Adipocyte (in vitro differentiated cells): Measurements from ENCODE around the gene DLG2.
A peak's percentile ranks its signal among the peaks of the same experiment; 100 is the strongest.
"Not testable (repeated sequence)": the region's sequence is repeated elsewhere in the genome, so short reads cannot be mapped to it uniquely, and the experiment has no call there.

ENCODE experiments used
- DNase-seq: peaks from one replicate; pipeline ENCODE4 v3.0.0-alpha.2; 2015; ENCODE audit warnings: low read depth
- H3K27me3 ChIP-seq: replicated peaks from 2 replicates; pipeline ENCODE4 v1.7.0; 2013; ENCODE audit warnings: mild to moderate bottlenecking, low read length, moderate library complexity; ENCODE audit not compliant: control insufficient read depth, insufficient read depth
- H3K36me3 ChIP-seq: 2 replicates; pipeline ENCODE4 v1.7.0; 2013; ENCODE audit warnings: low read length, mild to moderate bottlenecking, moderate library complexity; ENCODE audit not compliant: control insufficient read depth, insufficient read depth, severe bottlenecking
- H3K4me1 ChIP-seq: 2 replicates; pipeline ENCODE4 v1.7.0; 2013; ENCODE audit warnings: mild to moderate bottlenecking, low read length, moderate library complexity; ENCODE audit not compliant: control insufficient read depth, insufficient read depth
- H3K4me3 ChIP-seq: 2 replicates; pipeline ENCODE4 v1.7.0; 2013; ENCODE audit warnings: mild to moderate bottlenecking, low read length, moderate library complexity
- H3K9ac ChIP-seq: 2 replicates; pipeline ENCODE4 v1.7.0; 2013; ENCODE audit warnings: mild to moderate bottlenecking, low read length, moderate library complexity
- H3K9me3 ChIP-seq: 2 replicates; pipeline ENCODE4 v1.7.0; 2013; ENCODE audit warnings: mild to moderate bottlenecking, low read length, moderate library complexity; ENCODE audit not compliant: control insufficient read depth

Gene DLG2

DNA sequence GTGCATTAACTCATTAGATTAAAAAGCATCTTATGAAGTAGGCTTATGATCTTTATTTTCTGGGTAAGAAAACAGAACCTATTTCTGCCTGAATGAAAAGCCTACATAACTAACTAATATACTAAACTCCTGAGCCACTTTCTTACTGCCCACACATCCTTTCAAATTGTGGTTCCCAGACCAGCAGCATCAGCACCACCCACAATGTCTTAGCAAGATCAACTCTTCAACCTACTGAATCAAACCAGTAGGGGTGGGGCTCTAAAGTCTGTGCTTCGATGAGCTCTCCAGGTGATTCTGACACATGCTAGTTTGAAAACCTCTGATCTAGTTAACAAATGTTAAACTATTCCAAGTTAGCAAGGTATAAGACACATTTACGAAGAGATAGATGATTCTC, 462.4 kb downstream of the DLG2 start:
- no peaks in the 10 kb centered on the region for H3K27me3 ChIP-seq
- H3K9ac ChIP-seq: no peak overlapping the region
- no peaks in the 10 kb centered on the region for H3K4me1 ChIP-seq
- H3K9me3 ChIP-seq: no peaks in the 10 kb centered on the region
- no peaks in the 10 kb centered on the region for H3K36me3 ChIP-seq
- H3K4me3 ChIP-seq: no peak overlapping the region
- no peak for DNase-seq

DNA sequence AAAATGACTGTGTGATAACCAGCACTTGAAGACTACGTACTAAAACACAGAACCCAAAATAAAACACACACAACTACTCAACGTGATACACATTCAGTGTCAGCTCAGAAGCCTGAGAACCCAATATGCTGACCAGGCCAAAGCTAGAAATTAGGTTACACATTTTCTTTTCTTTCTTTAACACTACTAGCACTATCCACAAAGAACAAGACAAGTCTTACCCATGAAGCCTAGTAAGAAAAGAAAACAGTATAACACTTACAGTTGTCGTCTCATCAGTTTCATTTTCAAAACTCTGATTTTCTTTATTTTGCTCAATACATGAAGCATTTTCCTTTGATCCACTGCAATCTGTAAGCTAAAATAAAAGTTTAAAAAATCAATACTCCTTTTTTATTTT, 472.9 kb downstream of the DLG2 start:
- Histone ChIP-seq H3K9me3 (peaks cover 4% of the 10 kb centered on the region), H3K27me3 (no peaks in the 10 kb centered on the region), H3K36me3 (no peaks in the 10 kb centered on the region), H3K9ac (no peak overlapping the region), H3K4me1 (no peaks in the 10 kb centered on the region), H3K4me3 (no peak overlapping the region)
- no peak for DNase-seq

DNA sequence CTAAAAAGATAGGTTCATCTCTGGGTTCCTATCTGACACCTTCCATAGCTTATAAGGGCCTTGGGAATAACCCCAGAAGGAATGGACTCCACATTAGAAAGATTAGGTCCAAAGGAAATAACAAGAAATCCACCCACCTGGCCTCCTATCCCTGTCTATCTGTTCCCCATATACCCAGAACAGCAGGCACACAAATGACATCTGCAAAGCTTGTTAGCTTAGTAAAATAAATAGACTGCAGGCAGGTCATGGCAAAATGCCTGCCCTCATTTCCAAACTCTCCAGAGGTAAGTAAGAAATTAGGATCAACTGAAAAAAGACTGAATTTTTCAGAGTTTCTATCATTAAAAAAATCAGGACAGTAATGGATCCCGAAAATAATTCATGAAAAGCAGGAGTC, 489.5 kb downstream of the DLG2 start:
- Histone ChIP-seq H3K4me3 (no peak overlapping the region), H3K27me3 (no peaks in the 10 kb centered on the region), H3K9ac (no peak overlapping the region), H3K4me1 (peaks cover 5% of the 10 kb centered on the region), H3K9me3 (peaks cover 8% of the 10 kb centered on the region), H3K36me3 (no peaks in the 10 kb centered on the region)
- DNase-seq: no peak

DNA sequence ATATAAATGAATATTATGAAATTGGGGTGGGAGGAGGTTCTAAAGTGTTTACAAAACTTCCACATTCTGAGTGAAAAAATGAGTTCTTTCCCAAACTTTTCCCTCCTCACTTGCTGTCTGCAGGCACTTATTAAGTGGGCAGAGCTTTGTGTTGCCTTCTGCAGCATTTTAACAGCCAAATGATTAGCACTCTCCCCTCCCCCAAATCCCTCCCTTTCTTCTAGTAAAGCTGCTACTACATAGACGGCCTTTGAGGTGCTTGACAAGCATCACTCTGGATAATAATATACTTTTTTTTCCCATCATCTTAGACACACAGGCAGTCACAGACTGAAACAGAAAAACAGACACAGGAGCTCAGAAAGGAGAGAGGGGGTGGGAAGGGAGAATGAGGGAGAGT, 493.5 kb downstream of the DLG2 start:
- no peak overlapping the region for H3K4me3 ChIP-seq
- DNase-seq: no peak
- no peaks in the 10 kb centered on the region for H3K27me3 ChIP-seq
- no peaks in the 10 kb centered on the region for H3K9me3 ChIP-seq
- H3K36me3 ChIP-seq: no peaks in the 10 kb centered on the region
- H3K4me1 ChIP-seq: peaks cover 6% of the 10 kb centered on the region
- H3K9ac ChIP-seq: no peak overlapping the region

DNA sequence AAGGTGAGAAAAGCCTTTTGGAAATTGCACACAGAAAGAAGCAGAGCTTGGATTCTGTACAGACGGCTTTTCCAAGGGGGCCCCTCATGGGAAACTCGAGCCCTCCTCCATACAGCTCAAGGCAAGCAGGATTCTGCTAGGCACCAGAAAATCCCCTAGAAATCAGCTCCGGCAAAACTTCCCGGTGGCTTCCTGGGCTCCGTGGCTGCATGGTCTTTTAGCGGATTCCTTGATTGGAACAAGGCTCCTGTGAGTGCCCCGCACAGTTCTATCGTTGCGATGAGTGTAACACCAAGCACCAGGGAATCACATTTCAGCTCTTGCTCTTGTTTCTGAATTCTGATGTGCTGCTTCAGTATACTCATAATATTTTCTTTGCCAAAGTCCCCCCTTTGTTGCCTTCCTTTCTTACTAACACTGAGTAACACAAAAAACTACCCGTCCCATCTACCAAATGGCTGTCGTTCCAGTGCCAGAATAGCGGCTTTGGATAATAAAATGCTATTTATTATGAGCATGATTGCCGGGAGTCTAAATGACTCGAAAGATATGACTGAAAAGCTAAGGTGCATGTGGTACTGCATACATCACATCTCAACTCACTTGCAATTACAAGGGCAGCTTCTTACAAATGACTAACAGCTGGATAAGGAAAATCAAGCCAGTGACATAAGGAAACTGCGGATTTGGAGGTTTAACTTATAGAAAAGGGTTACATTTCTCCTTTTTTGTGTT, 494.1 kb downstream of the DLG2 start:
- H3K36me3 ChIP-seq: no peaks in the 10 kb centered on the region
- DNase-seq: peak; percentile 35
- no peaks in the 10 kb centered on the region for H3K9me3 ChIP-seq
- H3K27me3 ChIP-seq: no peaks in the 10 kb centered on the region
- peak overlapping the region; percentile 73 for H3K4me3 ChIP-seq
- H3K9ac ChIP-seq: no peak overlapping the region
- H3K4me1 ChIP-seq: peaks cover 6% of the 10 kb centered on the region

DNA sequence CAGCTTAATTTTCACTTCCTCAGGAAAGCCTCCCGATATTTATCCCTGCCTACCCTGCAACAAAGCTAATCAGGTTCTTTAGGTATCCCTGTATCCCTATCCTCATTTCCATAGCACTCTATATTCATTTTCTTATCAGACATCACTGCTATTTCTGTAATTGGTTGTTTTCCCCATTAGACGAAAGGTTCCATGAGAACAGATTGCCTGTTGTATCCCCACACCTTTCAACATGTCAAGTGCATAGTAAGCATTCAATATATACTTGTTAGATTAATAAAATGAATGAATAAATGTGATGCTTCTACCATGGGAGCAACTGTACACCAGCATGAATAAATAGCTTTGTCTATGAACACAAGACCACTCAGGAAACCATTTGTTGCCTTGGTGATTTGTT, 499.8 kb downstream of the DLG2 start:
- no peak for DNase-seq
- no peaks in the 10 kb centered on the region for H3K27me3 ChIP-seq
- no peak overlapping the region for H3K4me3 ChIP-seq
- H3K36me3 ChIP-seq: no peaks in the 10 kb centered on the region
- no peaks in the 10 kb centered on the region for H3K4me1 ChIP-seq
- no peak overlapping the region for H3K9ac ChIP-seq
- H3K9me3 ChIP-seq: no peaks in the 10 kb centered on the region

DNA sequence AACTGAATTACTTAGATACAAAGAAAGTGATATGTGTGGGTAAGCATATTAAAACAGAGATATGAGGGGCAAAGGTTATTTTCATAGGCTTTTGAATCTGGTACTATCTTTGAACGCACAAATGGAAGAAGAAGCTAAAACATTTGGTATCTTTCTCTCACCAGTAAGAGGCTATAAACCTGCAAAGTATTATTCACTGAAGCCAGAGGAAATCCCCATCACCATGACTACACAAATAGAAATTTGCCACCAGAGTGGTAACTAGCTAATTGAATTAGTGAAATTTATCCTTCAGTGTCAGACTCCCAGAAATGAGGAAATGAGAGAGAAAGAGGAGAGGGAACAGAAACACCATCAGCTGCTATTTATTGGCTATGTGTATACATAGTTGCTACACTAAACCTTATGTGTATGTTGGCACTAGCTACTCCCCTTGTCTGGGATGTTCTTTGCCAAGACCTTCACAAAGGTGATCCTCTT, 503.4 kb downstream of the DLG2 start:
- Histone ChIP-seq H3K27me3 (no peaks in the 10 kb centered on the region), H3K9ac (no peak overlapping the region), H3K36me3 (no peaks in the 10 kb centered on the region), H3K4me1 (no peaks in the 10 kb centered on the region), H3K4me3 (no peak overlapping the region), H3K9me3 (no peaks in the 10 kb centered on the region)
- DNase-seq: no peak

DNA sequence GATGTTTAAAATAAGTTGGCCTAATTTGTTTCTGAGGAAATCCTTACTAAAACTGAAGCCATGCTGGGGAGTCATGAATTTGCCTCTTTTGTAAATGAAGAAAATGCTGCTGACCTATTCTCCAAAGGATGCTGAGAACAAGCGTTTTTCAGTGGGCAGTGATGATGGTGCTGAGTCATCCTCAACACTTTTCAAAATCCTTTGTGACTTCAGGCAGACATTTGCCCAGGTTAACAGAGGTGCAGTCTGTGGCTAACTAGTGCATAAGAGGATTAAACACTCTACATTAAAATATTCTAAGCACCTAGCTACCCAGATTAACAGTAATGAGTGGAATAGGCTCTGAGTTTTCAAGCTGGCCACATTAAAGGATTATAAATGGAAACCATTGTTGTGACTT, 509.0 kb downstream of the DLG2 start:
- H3K9me3 ChIP-seq: no peaks in the 10 kb centered on the region
- no peak overlapping the region for H3K9ac ChIP-seq
- no peaks in the 10 kb centered on the region for H3K4me1 ChIP-seq
- H3K27me3 ChIP-seq: no peaks in the 10 kb centered on the region
- H3K36me3 ChIP-seq: no peaks in the 10 kb centered on the region
- H3K4me3 ChIP-seq: no peak overlapping the region
- no peak for DNase-seq

DNA sequence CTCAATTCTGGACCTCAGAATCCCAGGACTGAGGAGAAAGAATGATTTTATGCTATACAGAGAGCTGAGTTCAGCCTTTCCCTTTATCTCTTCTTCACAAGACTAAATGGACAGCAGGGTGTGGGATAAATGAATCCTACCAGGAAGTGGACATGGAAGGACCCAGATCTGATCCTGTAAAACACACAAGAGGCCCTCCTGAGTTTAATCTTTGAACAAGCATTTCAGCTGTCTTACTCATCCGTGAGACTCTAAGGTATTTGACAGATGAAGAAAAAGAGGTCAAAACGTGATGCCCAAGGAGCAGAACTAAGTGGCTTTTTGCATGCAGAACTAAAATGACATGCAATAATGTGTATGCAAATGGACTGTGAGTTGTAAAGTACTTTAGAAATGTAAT, 511.3 kb downstream of the DLG2 start:
- no peak for DNase-seq
- no peaks in the 10 kb centered on the region for H3K4me1 ChIP-seq
- no peak overlapping the region for H3K9ac ChIP-seq
- H3K36me3 ChIP-seq: no peaks in the 10 kb centered on the region
- H3K27me3 ChIP-seq: no peaks in the 10 kb centered on the region
- no peak overlapping the region for H3K4me3 ChIP-seq
- no peaks in the 10 kb centered on the region for H3K9me3 ChIP-seq

DNA sequence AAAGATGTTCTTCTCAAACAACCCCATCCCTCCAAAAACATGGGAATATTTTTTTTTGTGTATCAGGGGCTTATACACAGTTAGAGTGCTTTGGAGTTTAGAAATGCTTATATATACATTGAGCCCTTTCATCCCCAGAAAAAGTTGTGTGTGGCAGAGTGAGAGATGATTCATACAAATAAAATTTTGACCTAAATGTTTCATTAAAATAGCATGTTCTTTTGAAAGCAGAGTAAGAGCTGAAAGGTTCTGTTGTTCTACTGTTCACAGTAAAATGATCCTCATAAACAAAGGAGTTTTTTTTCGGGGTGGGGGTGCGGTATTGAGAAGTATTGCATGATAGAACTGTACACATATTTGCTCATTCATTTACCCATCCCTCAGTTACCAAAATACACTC, 512.4 kb downstream of the DLG2 start:
- Histone ChIP-seq H3K4me3 (no peak overlapping the region), H3K9me3 (no peaks in the 10 kb centered on the region), H3K4me1 (no peaks in the 10 kb centered on the region), H3K36me3 (no peaks in the 10 kb centered on the region), H3K9ac (no peak overlapping the region), H3K27me3 (no peaks in the 10 kb centered on the region)
- DNase-seq: peak; percentile 31

DNA sequence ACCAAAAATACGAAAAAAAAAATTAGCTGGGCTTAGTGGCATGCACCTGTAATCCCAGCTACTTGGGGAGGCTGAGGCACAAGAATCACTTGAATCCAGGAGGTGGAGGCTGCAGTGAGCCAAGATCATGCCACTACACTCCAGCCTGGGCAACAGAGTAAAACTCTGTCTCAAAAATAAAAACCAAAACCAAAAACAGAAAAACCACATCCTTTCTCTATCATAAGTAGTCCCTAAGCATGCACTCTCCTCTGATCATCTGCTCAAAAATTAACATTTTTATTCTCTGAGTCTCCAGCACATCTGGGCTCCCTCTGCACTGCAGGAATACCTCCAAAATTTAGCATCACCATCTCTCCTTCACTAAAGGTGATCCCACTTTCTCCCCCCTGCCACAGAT, 516.9 kb downstream of the DLG2 start:
- H3K27me3 ChIP-seq, H3K4me1 ChIP-seq, H3K4me3 ChIP-seq, DNase-seq, H3K36me3 ChIP-seq, H3K9me3 ChIP-seq, H3K9ac ChIP-seq: not testable (repeated sequence)

DNA sequence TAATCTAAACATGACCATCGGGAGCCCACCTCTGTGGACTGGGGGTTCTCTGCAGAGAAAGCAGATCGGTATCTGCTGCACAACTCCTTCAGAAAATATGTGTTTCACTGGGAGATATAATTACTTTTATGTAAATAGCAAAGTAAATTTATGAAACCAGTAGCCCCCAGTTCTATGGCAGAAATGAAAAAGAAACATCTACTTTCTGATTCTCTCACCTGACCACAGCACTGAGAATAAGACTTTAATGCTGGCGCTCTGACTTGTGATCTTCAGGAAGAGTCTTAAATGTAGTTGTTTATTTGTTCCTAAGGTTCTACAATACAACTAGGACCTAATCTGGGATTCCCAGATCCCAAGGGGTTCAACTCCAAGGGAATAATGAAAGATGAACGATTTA, 518.0 kb downstream of the DLG2 start:
- Histone ChIP-seq H3K9ac (no peak overlapping the region), H3K4me3 (no peak overlapping the region), H3K36me3 (no peaks in the 10 kb centered on the region), H3K9me3 (no peaks in the 10 kb centered on the region), H3K27me3 (no peaks in the 10 kb centered on the region), H3K4me1 (peaks cover 6% of the 10 kb centered on the region)
- no peak for DNase-seq
